Psoas muscle (tissue), 8 donors: ENCODE data around the gene KCNK2. TPM values are rescaled to one million over a fixed set of nuclear protein-coding genes. Genes with fewer than 3 reads are reported as not detected.

ENCODE experiments used
- ATAC-seq, 4 donors: fragments of 200-7000 bp; cut with Tn5 transposase; one replicate each; pipeline ENCODE4 v1.9.1; 2020; ENCODE audit warnings: moderate library complexity in 3 of 4, mild to moderate bottlenecking in 2 of 4
- DNase-seq, 2 donors: peaks; one replicate each; pipeline ENCODE4 v3.0.0-alpha.2; 2020
- H3K27ac ChIP-seq: fragments of 200-600 bp; one replicate; pipeline ENCODE4 v1.8.0; 2022
- H3K27me3 ChIP-seq, 3 donors: fragments of 200-600 bp in 1 of 3; one replicate each; pipeline versions ENCODE4 v1.6.1 to v1.8.0; 2013 to 2022; ENCODE audit warnings: low read length in 2 of 3, mild to moderate bottlenecking in 2 of 3, moderate library complexity in 1 of 3; ENCODE audit not compliant: insufficient read depth in 3 of 3
- H3K36me3 ChIP-seq, 2 donors: fragments of 200-600 bp in 1 of 2; one replicate each; pipeline versions ENCODE4 v1.6.1 to v1.8.0; 2013 to 2022; ENCODE audit warnings: low read depth in 1 of 2, mild to moderate bottlenecking in 1 of 2, moderate library complexity in 1 of 2; ENCODE audit not compliant: insufficient read depth in 1 of 2
- H3K4me1 ChIP-seq: fragments of 200-600 bp; one replicate; pipeline ENCODE4 v1.8.0; 2022
- H3K4me3 ChIP-seq: fragments of 200-600 bp; one replicate; pipeline ENCODE4 v1.8.0; 2022; ENCODE audit warnings: mild to moderate bottlenecking
- H3K9me3 ChIP-seq: fragments of 200-600 bp; one replicate; pipeline ENCODE4 v1.8.0; 2022
- CTCF ChIP-seq: fragments of 200-600 bp; IDR thresholded peaks from one replicate; pipeline ENCODE4 v1.8.0; 2022; ENCODE audit warnings: antibody characterized with exemption
- WGBS, 3 donors: extraction: QIAGEN DNeasy Blood & Tissue Kit; methylation state at CpG; one replicate each; pipeline versions ENCODE4 v1.1.6 to v1.1.7; 2013; 5-methylcytosine and 5-hydroxymethylcytosine counted together
- intact Hi-C, 2 donors: fragments of 100-400 bp; cut with DNase I; formaldehyde crosslinking; loops; one replicate each; pipeline versions ENCODE4 v1.11.0 to v1.14.2; 2022
- polyA plus RNA-seq, 3 donors: library from polyadenylated mRNA; stranded (reverse); fragments of 200-250 nt; gene quantifications; one replicate each; pipeline ENCODE4 v1.2.3, GENCODE V29; 2013
- total RNA-seq, 4 donors: library from RNA; stranded (reverse); fragmentation: NEBNext Ultra II Directional in 2 of 4; extraction: Animal tissue kit (Norgen Biotek cat#: 25700) in 2 of 4; gene quantifications; one replicate each; pipeline versions ENCODE4 v1.2.1 to v1.2.4, GENCODE V29; 2021 to 2023
- donor health status: healthy with polysubstance abuse.
- donor health status: DM: no; HTN: no; CAD: no; lungs with moderate emphysema.
- donor health status: Bipolar disorder and iron deficiency.
- donor health status: healthy.
- donor health status: DM: yes; HTN: yes; CAD: no.
- donor health status: DM: no; HTN: no; CAD: no.
- donor health status: DM: no; HTN: no; CAD: no.
- donor health status: DM: yes; HTN: yes; CAD: no.

The KCNK2 gene
- total and polyA plus RNA-seq, 7 donors, result 0.03 to 2.1 (median 0.91) TPM

DNA sequence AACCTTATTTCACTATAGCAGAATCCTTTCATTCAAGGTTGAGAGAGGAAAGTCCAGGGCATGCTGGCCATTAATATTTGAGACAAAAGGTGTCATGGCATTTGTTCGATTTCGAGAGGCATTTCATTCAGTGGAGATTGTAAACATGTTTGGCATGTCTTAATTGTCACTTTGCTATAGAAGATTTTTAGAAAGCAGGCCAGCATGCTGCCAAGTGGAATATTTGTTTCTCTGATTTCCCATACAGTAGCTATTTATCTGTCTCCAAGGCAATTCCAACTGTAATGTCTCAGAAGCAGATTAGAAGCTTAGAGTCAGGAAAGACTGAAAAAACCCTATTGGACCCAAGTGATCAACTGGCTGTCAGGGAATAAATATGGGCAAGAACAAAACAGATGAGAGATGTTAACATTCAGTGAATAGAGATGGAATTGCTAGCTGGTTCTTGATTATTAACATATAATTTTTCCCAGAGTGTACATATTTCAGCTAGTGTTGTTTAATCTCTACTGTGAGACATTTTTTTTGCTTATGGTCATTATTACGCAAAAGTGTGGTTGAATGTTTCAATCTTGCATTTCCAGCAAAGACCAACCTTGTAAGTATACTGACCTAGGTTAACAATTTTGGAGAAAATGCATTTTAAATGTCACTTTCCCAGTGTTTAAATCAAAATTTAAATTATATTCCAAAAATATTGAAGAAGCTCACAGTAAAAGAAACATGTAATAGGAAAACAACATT is 174.6 kb downstream of the KCNK2 start:
- Histone ChIP-seq H3K9me3 (no peaks in the 10 kb centered on the region), H3K4me3 (no peak overlapping the region), H3K4me1 (no peaks in the 10 kb centered on the region), H3K27ac (no peak overlapping the region), H3K27me3 (peaks cover 0 to 2% (median 0%) of the 10 kb centered on the region in 3 donors), H3K36me3 (no peaks in the 10 kb centered on the region)
- no peak for TF ChIP-seq CTCF
- intact Hi-C loops, result no loop called here
- ATAC-seq (no peak), DNase-seq (no peak)
- 74 to 82% (median 81%) methylated on average over 3 of the region's 3 CpGs for WGBS, 3 donors

DNA sequence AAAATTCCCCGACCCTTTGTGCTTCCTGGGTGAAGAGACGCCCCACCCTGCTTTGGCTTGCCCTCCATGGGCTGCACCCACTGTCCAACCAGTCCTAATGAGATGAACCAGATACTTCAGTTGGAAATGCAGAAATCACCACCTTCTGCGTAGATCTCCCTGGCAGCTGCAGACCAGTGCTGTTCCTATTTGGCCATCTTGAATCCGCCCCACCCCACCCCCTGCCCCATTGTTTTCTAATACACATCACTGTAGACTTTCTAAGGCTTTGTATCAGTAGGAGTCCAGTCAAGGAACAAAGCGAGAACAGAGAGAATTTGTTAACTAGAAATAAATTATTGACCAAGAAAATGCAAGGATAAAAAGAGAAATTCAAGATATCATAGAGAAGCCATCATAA is 178.2 kb downstream of the KCNK2 start:
- DNase-seq (no peak), ATAC-seq (no peak)
- H3K36me3 ChIP-seq, result no peaks in the 10 kb centered on the region
- no peaks in the 10 kb centered on the region for H3K4me1 ChIP-seq
- H3K27me3 ChIP-seq, result no peaks in the 10 kb centered on the region
- H3K27ac ChIP-seq, result no peak overlapping the region
- WGBS, 3 donors, result 88 to 92% (median 91%) methylated on average over 5 of the region's 5 CpGs
- no peak overlapping the region for H3K4me3 ChIP-seq
- no peaks in the 10 kb centered on the region for H3K9me3 ChIP-seq
- intact Hi-C loops, result no loop called here
- TF ChIP-seq CTCF, result no peak

DNA sequence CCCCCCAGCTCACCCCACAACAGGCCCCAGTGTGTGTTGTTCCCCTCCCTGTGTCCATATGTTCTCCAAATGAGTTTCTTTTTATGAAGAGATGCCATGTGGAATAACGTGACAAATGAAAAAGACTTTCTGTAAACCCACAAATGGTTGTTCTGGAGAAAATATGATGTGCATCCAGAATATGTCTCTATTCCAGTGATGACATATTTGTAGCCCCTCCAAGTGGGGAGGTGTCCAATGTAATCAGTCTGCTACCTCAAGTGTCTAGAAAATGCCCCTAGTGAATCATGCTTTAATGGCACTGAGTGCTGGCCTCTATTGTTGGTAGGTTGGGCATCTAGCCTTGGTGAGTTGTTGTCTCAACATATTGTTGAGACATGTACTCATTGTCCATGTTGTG is 179.6 kb downstream of the KCNK2 start:
- Histone ChIP-seq H3K27ac (no peak overlapping the region), H3K4me3 (no peak overlapping the region), H3K36me3 (no peaks in the 10 kb centered on the region), H3K27me3 (no peaks in the 10 kb centered on the region), H3K4me1 (no peaks in the 10 kb centered on the region), H3K9me3 (no peaks in the 10 kb centered on the region)
- ATAC-seq, result no peak
- intact Hi-C loops, result no loop called here
- TF ChIP-seq CTCF, result no peak
- 78 to 81% (median 80%) methylated on average over 1 of the region's 1 CpG for WGBS, 3 donors
- DNase-seq, result no peak

GRCh38 chr1:215263636-215264035 is 181.1 kb downstream of the KCNK2 start:
- WGBS, 3 donors, result 59 to 86% (median 78%) methylated on average over 1 of the region's 1 CpG

More at GRCh38 chr1:215263636-215264035, 181.1 kb downstream of the KCNK2 start:
- H3K27me3 ChIP-seq, result no peaks in the 10 kb centered on the region
- H3K4me3 ChIP-seq, result no peak overlapping the region
- TF ChIP-seq CTCF, result no peak
- H3K36me3 ChIP-seq, result no peaks in the 10 kb centered on the region
- H3K9me3 ChIP-seq, result no peaks in the 10 kb centered on the region
- ATAC-seq (no peak), DNase-seq (no peak)
- intact Hi-C loops, result no loop called here
- H3K4me1 ChIP-seq, result no peaks in the 10 kb centered on the region
- H3K27ac ChIP-seq, result no peak overlapping the region
